GM12891 (cell line): ENCODE results near the gene OSER1.

ENCODE experiments used
- DNase-seq: peaks from one replicate; pipeline ENCODE4 v3.0.0; 2011; ENCODE audit warnings: low spot score; ENCODE audit not compliant: insufficient read length
- FAIRE-seq: peaks from 2 replicates; lab custom pipeline; 2011; peaks lifted over from hg19 to GRCh38; lab: Jason Lieb, UNC
- PAX5 ChIP-seq: IDR thresholded peaks from 2 replicates; pipeline ENCODE4 v1.6.1; 2011; ENCODE audit warnings: low read length, moderate library complexity, mild to moderate bottlenecking; ENCODE audit not compliant: insufficient read depth, severe bottlenecking
- POLR2A ChIP-seq: IDR thresholded peaks from 2 replicates; pipeline ENCODE4 v1.6.1; 2011; ENCODE audit warnings: low read depth, low read length, control low read depth
- POLR2AphosphoS5 ChIP-seq: IDR thresholded peaks from 2 replicates; pipeline ENCODE4 v1.6.1; 2011; ENCODE audit warnings: low read depth, low read length, control low read depth
- POU2F2 ChIP-seq: IDR thresholded peaks from 2 replicates; pipeline ENCODE4 v1.6.1; 2011; ENCODE audit warnings: low read depth, mild to moderate bottlenecking, control low read depth, low read length, moderate library complexity
- SPI1 ChIP-seq: IDR thresholded peaks from 2 replicates; pipeline ENCODE4 v1.6.1; 2011; ENCODE audit warnings: low read depth, low read length, control low read depth
- TAF1 ChIP-seq: IDR thresholded peaks from 2 replicates; pipeline ENCODE4 v1.6.1; 2011; ENCODE audit warnings: low read depth, low read length, control low read depth

OSER1 gene

DNA sequence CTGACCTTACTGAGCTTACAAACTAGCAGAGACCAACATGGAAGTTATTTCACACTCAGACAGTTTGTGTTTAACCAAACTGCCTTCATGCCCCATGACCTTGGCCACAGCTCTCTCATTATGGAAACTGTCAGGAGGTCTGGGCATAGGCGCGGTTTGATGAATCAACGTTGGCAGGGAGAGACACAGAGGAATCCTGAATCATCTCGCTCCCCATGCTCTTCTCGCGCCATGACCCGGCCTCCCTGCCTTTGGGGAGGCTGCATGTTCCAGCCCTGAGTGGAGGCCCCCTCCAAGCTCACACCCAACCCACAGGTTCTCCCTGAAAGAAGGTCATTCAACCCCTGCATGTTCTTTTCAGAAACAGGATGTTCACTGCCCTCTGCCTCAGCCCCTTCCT, 20.6 kb upstream of the OSER1 start:
- FAIRE-seq (no peak), DNase-seq (no peak)
- TF ChIP-seq POLR2A: no peak
- no peak for TF ChIP-seq PAX5
- no peak for TF ChIP-seq SPI1
- no peak for TF ChIP-seq POLR2AphosphoS5
- TF ChIP-seq POU2F2: no peak
- no peak for TF ChIP-seq TAF1

DNA sequence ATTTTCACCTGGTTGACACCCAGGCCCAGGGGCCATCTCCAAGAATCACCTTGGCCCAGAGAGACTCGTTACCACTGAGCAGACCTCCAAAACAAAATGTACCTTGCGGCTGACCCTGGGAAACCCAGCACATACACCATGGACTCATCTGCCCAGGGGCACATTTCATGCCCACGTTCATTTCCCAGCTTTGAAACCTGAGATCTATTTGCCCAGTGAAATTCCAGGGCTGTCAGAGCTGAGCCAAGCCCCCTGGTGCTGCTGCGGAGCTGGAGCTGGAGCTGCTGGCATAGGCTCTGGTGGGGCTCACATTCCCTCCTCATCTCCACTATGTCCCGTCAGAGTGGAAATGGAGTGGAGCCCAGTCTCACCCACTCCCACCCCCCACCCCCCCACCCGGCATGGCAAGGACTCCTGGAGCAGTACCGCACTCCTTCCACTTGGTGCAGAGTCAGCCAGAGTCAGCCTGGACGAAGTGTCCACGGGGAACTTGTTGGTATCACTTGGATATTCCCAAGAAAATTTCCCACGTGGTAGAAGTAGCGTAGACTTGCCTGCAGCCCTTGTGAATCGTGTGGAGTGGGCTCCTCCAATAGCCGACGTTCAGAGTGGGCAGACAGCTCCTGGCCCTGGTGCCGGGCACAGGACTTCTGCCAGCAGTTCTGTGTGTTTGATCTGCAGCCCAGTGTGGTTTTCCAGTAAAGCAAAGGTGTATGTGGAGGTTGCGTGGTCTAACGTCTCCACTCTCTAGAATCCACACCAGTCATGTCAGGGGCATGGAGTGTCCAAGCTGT, 18.1 kb upstream of the OSER1 start:
- FAIRE-seq: no peak
- DNase-seq: no peak
- TF ChIP-seq TAF1 (no peak), POU2F2 (no peak), PAX5 (no peak), SPI1 (no peak), POLR2AphosphoS5 (no peak), POLR2A (no peak)

DNA sequence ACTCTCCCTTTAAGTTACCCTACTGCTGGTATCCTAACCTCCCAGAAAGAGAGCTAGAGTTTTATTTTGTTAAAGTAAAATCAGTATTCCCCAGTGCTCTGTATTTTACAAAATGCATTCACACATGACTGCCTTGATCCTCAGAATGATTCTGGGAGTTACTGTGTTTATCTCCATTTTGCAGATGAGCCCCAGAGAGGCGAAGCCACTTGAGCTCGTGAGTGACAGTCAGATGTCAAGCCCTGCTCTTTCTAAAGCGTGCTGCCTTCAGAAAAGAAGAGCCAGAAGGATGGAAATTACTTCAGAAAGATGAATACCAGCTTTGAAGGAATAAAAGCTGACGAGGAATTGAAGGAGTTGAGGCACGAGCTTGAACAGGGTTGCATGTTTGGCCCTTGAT, 14.1 kb upstream of the OSER1 start:
- no peak for TF ChIP-seq SPI1
- no peak for TF ChIP-seq PAX5
- no peak for TF ChIP-seq POU2F2
- TF ChIP-seq TAF1: no peak
- no peak for TF ChIP-seq POLR2AphosphoS5
- no peak for TF ChIP-seq POLR2A
- no peak for DNase-seq
- FAIRE-seq: no peak

DNA sequence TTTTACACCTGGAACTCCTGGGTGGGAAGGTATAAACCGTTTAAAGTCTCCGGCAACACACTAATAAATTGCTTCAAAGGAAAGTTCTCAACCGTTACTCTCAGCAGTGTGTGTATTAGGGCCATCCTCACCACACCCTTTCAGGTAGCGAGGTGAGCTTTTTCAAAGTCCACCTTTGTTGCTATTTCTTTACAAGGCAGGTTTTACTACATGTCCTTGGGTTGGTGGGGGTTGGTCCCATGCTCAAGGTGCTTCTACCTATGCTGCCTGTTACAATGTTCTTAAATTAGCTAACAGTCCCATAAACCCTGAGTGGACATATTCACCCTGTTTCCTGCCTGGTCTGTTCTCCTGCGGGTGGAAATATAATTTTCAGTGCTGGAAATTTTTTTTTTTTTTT, 13.2 kb upstream of the OSER1 start:
- no peak for TF ChIP-seq PAX5
- no peak for TF ChIP-seq POLR2A
- TF ChIP-seq POLR2AphosphoS5: no peak
- no peak for TF ChIP-seq TAF1
- TF ChIP-seq SPI1: no peak
- FAIRE-seq (no peak), DNase-seq (no peak)

DNA sequence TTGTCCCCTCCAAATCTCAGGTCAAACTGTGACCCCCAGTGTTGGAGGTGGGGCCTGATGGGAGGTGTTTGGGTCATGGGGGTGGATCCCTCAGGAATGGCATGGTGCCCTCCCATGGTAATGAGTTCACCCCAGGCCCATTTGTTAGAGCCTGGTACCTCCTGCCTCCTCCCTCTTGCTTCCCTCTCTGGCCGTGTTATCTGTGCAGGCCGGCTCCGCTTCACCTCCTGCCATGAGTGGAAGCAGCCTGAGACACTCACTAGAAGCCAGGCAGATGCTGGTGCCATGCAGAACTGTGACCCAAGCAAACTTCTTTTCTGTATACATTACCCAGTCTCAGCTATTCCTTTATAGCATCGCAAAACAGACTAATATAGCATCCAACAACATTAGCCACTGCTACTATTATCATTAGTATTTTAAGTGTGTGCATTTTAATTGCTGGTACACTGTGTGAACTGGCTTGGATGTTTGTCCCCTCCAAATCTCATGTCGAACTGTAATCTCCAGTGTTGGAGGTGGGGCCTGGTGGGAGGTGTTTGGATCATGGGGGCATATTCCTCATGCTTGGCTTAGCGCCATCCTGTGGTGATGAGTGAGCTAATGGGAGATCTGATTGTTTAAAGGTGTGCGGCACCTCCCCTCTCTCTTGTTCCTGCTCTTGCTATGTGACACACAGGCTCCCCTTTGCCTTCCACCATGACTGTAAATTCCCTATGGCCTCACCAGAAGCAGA, 12.2 kb upstream of the OSER1 start:
- DNase-seq (no peak), FAIRE-seq (no peak)
- TF ChIP-seq POLR2A: no peak
- TF ChIP-seq TAF1: no peak
- no peak for TF ChIP-seq POU2F2
- TF ChIP-seq POLR2AphosphoS5: no peak

DNA sequence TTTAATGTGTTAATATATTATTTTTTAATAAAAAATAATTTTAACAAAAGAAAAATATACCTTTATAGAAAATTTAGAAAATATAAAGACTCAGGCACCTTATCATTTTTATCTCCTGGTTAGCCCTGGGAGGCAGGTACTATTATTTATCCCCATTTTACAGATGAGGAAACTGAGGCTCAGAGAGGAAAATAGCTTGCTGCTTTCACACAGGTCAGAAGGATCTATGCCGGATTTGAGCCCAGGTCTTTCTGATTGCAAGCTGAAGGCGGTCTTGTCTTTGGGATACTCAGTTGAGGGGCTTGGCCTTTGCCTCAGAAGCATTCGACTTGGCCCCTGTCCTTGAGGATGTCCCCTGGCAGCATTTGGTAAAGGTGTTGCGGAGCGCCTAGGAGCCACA, 11.5 kb upstream of the OSER1 start:
- TF ChIP-seq POLR2AphosphoS5 (no peak), POU2F2 (no peak), POLR2A (no peak), TAF1 (no peak)
- FAIRE-seq (no peak), DNase-seq (no peak)

DNA sequence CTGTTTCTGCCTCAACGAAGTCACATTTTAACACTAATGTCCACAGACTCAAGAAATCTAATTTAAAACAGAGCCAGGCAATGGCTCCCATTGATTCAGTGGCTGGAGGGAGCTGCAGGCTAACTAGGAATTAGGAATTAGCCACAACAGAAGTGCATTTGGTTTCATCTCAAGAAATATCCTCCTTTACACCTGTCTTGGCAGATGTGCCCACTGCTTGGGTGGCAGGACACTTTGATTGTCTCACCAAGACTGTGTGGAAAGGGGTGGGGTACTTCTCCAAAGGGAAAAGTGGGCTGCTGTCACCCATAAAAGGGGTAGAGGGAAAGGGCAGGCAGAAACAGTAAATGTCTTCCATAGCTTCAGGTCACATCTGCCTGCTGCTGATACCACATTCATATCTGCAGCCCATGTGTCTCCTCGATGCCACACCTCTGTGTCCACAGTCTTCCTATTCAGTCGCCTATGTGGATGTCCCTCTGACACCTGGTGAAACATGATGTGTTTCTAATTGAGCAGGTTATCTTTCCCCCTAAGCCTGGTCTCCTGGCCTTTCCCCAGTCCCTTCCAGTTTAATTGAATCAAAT, 10.9 kb upstream of the OSER1 start:
- no peak for TF ChIP-seq POLR2AphosphoS5
- TF ChIP-seq PAX5: no peak
- TF ChIP-seq POLR2A: no peak
- no peak for TF ChIP-seq POU2F2
- TF ChIP-seq TAF1: no peak
- TF ChIP-seq SPI1: no peak
- DNase-seq (no peak), FAIRE-seq (no peak)

DNA sequence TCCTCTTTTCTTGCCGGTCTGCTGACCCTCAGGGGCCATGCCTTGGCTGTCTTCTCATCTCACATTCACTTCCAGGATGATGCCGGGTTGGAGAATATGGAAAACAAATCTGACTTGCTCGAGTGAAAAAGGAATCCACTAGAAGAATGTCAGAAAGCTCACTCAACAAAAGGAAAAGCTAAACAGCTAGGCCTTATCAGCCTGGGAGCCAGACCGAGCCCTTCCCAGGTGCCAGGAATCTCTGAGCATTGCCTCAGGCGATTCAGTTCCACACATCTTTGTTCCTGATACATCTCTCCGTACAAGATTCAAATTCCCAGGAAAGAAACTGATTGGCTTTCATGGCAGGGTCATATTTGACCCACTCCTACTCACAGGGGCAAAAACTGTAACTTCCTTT, 9.2 kb upstream of the OSER1 start:
- no peak for TF ChIP-seq POU2F2
- no peak for TF ChIP-seq POLR2AphosphoS5
- TF ChIP-seq POLR2A: no peak
- no peak for TF ChIP-seq TAF1
- TF ChIP-seq SPI1: no peak
- DNase-seq: no peak
- FAIRE-seq: no peak

DNA sequence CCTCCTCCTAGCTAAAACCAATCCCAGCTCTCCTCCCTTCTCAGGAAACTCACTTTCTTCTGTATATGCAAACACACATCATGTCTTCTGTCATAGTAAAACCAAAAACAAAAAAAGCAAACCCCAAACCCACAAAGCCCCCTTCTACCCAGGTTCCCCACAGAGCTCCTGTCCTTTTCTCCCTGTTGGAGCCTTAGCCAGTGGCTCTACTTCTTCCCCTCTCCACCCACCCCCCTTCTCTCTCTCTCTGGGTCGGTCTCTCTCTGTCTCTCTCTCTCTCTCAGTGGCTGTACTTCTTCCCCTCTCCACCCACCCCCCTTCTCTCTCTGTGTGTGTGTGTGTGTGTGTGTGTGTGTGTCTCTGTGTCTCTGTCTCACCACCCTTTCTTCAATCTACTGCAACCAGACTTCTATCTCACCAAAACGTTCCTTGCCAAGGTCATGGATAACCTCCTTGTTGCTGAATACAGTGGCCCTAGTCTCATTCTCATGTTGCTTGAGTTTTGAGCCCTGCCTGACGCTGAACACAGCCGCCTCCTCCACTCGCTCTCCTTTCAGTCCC, 8.7 kb upstream of the OSER1 start:
- no peak for FAIRE-seq

More for the DNA sequence above, 8.7 kb upstream of the OSER1 start:
- no peak for DNase-seq
- TF ChIP-seq POLR2AphosphoS5: no peak
- TF ChIP-seq SPI1: no peak
- TF ChIP-seq POLR2A: no peak
